Stomach (tissue), 9 donors: Measurements from ENCODE around the gene FBXL15. TPM values are rescaled to one million over a fixed set of nuclear protein-coding genes. Genes with fewer than 3 reads are reported as not detected.

ENCODE experiments used
- DNase-seq, 2 donors: peaks; one replicate each; pipeline versions ENCODE4 v3.0.0 to v3.0.0-alpha.2; 2013 to 2019
- H3K27ac ChIP-seq, 5 donors: fragments of 200-600 bp in 4 of 5; sonication (generic) in 4 of 5; one replicate each; pipeline ENCODE4 v1.5.1; 2013 to 2019; ENCODE audit warnings: mild to moderate bottlenecking in 1 of 5, moderate library complexity in 1 of 5
- H3K27me3 ChIP-seq, 3 donors: fragments of 200-600 bp; sonication (generic); one replicate each; pipeline ENCODE4 v1.5.1; 2017 to 2019; ENCODE audit warnings: mixed run types in 1 of 3
- H3K36me3 ChIP-seq, 4 donors: fragments of 200-600 bp; sonication (generic); 1 replicate in 3 of 4; 2 replicates in 1 of 4; pipeline ENCODE4 v1.5.1; 2016 to 2019
- H3K4me1 ChIP-seq, 4 donors: fragments of 200-600 bp; sonication (generic); one replicate each; pipeline ENCODE4 v1.5.1; 2016 to 2019
- H3K4me3 ChIP-seq, 4 donors: fragments of 200-600 bp; sonication (generic) in 3 of 4; one replicate each; pipeline ENCODE4 v1.5.1; 2016 to 2019; ENCODE audit warnings: mild to moderate bottlenecking in 1 of 4
- H3K9me3 ChIP-seq, 4 donors: fragments of 200-600 bp; sonication (generic); one replicate each; pipeline ENCODE4 v1.5.1; 2016 to 2019
- EP300 ChIP-seq: sonication (generic); formaldehyde crosslinking; IDR thresholded peaks from one replicate; pipeline ENCODE4 v1.6.1; 2017; ENCODE audit warnings: antibody characterized with exemption
- POLR2A ChIP-seq, 4 donors: fragments of 450-650 bp; IDR thresholded peaks; one replicate each; pipeline ENCODE4 v1.6.1; 2016; ENCODE audit warnings: antibody characterized with exemption in 4 of 4, control low read depth in 2 of 4, mild to moderate bottlenecking in 1 of 4, moderate library complexity in 1 of 4
- POLR2AphosphoS5 ChIP-seq, 3 donors: sonication (generic); formaldehyde crosslinking; IDR thresholded peaks; one replicate each; pipeline ENCODE4 v1.6.1; 2016; ENCODE audit warnings: antibody characterized with exemption in 3 of 3
- WGBS, 5 donors: extraction: QIAGEN DNeasy Blood & Tissue Kit in 3 of 5; methylation state at CpG; one replicate each; pipeline versions ENCODE4 v1.1.5 to v1.1.7; 2013 to 2018; 5-methylcytosine and 5-hydroxymethylcytosine counted together
- intact Hi-C: fragments of 100-400 bp; cut with DNase I; formaldehyde crosslinking; loops from one replicate; pipeline ENCODE4 v1.15.1; 2023; ENCODE audit warnings: low total_unique reads
- polyA plus RNA-seq, 3 donors: library from polyadenylated mRNA; stranded (reverse); fragments of 200-250 nt; gene quantifications; one replicate each; pipeline ENCODE4 v1.2.3, GENCODE V29; 2013
- total RNA-seq, 5 donors: library from RNA; depleted of rRNA; stranded (reverse); fragments of >200 nt; gene quantifications; one replicate each; pipeline versions ENCODE4 v1.1.0 to v1.2.3, GENCODE V29; 2014 to 2016
- TF ChIP-seq, protein P1 (sequence below), 7 experiments: fragments of 450-650 bp in 4 of 7; fragments of 200-600 bp in 3 of 7; sonication (generic) in 3 of 7; IDR thresholded peaks; one replicate each; pipeline ENCODE4 v1.5.1; 2016 to 2019; ENCODE audit warnings: antibody characterized with exemption in 7 of 7, control low read depth in 2 of 7, mild to moderate bottlenecking in 1 of 7
- donor health status: healthy with polysubstance abuse.
- donor health status: Bipolar disorder and iron deficiency.
- donor health status: healthy.

FBXL15 gene
- total and polyA plus RNA-seq, 8 donors = 3.5 to 315 (median 19.8) TPM

DNA sequence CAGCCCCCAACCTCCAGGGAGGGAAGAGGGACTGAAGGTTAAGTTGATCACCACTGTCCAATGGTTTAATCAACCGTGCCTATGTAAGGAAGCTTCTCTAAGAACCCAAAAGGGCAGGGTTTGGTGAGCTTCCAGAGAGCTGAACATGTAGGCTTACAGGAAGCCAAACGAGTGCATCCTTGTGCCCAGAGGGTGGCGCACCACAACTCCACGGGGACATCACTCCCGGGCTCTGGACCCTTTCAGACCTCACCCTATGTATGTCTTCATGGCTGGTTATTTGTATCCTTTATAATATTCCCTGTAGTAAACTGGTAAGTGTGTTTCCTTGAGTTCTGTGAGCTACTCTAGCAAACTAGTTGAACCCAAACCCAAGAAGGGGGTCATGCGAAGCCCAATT is 36.6 kb upstream of the FBXL15 start:
- no peaks in the 10 kb centered on the region for H3K27me3 ChIP-seq
- H3K4me3 ChIP-seq = no peak overlapping the region
- peaks cover 32 to 48% (median 42%) of the 10 kb centered on the region in 4 donors for H3K36me3 ChIP-seq
- H3K27ac ChIP-seq = no peak overlapping the region
- intact Hi-C loops = no loop called here
- TF ChIP-seq POLR2AphosphoS5 (IDR thresholded peaks at IDR 0.05) (no peak), EP300 (no peak), POLR2A (IDR thresholded peaks at IDR 0.05) (no peak)
- TF ChIP-seq, protein P1, sequence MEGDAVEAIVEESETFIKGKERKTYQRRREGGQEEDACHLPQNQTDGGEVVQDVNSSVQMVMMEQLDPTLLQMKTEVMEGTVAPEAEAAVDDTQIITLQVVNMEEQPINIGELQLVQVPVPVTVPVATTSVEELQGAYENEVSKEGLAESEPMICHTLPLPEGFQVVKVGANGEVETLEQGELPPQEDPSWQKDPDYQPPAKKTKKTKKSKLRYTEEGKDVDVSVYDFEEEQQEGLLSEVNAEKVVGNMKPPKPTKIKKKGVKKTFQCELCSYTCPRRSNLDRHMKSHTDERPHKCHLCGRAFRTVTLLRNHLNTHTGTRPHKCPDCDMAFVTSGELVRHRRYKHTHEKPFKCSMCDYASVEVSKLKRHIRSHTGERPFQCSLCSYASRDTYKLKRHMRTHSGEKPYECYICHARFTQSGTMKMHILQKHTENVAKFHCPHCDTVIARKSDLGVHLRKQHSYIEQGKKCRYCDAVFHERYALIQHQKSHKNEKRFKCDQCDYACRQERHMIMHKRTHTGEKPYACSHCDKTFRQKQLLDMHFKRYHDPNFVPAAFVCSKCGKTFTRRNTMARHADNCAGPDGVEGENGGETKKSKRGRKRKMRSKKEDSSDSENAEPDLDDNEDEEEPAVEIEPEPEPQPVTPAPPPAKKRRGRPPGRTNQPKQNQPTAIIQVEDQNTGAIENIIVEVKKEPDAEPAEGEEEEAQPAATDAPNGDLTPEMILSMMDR (IDR thresholded peaks at IDR 0.05) = no peak
- H3K4me1 ChIP-seq = peaks cover 0 to 12% (median 8%) of the 10 kb centered on the region in 4 donors
- no peaks in the 10 kb centered on the region for H3K9me3 ChIP-seq
- 42 to 50% (median 48%) methylated on average over 5 to 6 of the region's 6 CpGs for WGBS, 5 donors
- peak in 1 of 2 donors; percentile 27 for DNase-seq

DNA sequence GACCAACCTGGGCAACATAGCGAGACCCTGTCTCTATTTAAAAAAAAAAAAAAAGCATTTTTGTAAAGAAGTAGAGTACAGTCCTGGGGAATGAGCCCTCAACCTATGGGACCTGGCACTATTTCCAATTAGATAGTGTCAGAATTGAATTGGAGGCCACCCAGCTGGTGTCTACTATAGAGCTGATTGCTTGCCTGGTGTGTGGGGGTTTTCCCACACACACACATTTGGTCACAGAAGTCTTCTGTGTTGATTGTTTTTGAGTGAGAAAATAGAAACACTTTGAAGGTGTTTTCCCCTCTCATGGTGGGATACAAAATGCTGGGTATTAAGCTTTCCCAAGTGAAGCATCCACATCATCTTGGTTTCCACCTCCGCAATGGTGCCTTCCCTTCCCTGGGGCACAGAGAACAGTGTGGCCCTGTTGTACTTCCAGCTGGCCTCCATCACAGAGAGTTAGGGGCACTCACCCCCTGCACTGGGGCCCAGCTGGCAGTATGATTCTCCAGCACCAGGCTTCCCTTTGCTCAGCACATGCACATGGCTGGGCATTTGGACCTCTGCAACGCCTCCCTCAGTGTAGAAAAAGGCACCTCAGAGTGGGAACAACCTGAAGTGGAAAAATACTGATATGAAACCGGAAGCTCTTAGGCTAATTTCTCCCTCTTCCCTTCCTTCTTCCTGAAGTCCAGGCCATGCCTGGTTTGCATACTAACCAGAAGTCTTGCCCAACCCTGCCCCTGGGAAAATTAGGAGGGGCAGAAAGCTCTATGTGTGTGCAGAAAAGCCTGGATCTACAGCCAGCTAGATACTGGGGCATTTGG is 35.8 kb upstream of the FBXL15 start:
- H3K27me3 ChIP-seq = no peaks in the 10 kb centered on the region
- H3K36me3 ChIP-seq = peaks cover 25 to 40% (median 35%) of the 10 kb centered on the region in 4 donors
- H3K9me3 ChIP-seq = no peaks in the 10 kb centered on the region
- peak overlapping the region in 2 of 5 donors; percentile 36 to 46 for H3K27ac ChIP-seq
- DNase-seq = peak; percentile 38
- 57 to 75% (median 58%) methylated on average over 4 of the region's 4 CpGs for WGBS, 5 donors
- no peak overlapping the region for H3K4me3 ChIP-seq
- intact Hi-C loops = no loop called here
- TF ChIP-seq POLR2A (IDR thresholded peaks at IDR 0.05) (no peak), POLR2AphosphoS5 (IDR thresholded peaks at IDR 0.05) (peak in 1 of 3 donors; percentile 52), EP300 (no peak)
- TF ChIP-seq, protein P1 (IDR thresholded peaks at IDR 0.05) = no peak
- H3K4me1 ChIP-seq = peaks cover 0 to 12% (median 8%) of the 10 kb centered on the region in 4 donors

DNA sequence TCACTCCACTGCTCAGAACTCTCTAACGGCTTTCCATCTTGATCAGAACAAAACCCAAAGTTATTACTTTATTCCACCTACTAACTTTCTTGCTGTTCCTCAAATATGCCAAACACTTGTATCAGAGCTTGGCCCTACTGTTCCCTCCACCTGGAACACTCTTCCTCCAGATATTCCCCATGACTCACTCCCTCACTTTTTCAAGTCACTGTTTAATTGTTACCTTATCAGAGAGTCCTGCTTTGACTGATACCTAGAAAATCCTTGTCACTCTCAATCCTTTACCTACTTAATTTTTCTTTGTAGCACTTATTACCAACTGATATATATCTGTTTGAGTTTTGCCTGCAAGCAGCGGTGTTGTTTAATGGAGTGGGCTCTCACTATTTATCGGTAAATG is 30.7 kb upstream of the FBXL15 start:
- intact Hi-C loops = no loop called here
- no peaks in the 10 kb centered on the region for H3K27me3 ChIP-seq
- TF ChIP-seq POLR2A (IDR thresholded peaks at IDR 0.05) (no peak), EP300 (no peak), POLR2AphosphoS5 (IDR thresholded peaks at IDR 0.05) (no peak)
- TF ChIP-seq, protein P1 (IDR thresholded peaks at IDR 0.05) = no peak
- no peak overlapping the region for H3K27ac ChIP-seq
- no peak overlapping the region for H3K4me3 ChIP-seq
- no peaks in the 10 kb centered on the region for H3K36me3 ChIP-seq
- H3K4me1 ChIP-seq = peaks cover 8 to 25% (median 12%) of the 10 kb centered on the region in 4 donors
- H3K9me3 ChIP-seq = no peaks in the 10 kb centered on the region
- no peak for DNase-seq
- 38 to 73% (median 57%) methylated on average over 3 of the region's 3 CpGs for WGBS, 5 donors

DNA sequence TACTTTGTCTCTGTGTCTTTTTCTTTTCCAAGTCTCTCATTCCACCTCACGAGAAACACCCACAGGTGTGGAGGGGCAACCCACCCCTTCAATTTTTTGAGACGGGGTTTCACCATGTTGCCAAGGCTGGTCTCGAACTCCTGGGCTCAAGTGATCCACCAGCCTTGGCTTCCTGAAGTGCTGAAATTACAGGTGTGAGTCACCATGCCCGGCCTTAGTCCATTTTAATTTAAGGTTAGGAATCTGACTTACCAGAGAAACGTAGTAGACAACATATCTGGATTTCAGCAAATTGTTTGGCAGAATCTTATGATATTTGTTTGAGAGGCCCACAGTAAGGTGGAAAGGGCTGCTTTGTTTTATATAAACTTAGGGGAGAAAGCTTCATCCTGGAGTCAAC is 28.3 kb upstream of the FBXL15 start:
- intact Hi-C loops = no loop called here
- no peak overlapping the region for H3K4me3 ChIP-seq
- DNase-seq = no peak
- peaks cover 0 to 9% (median 6%) of the 10 kb centered on the region in 4 donors for H3K36me3 ChIP-seq
- H3K4me1 ChIP-seq = peaks cover 20 to 32% (median 26%) of the 10 kb centered on the region in 4 donors
- 85 to 91% (median 87%) methylated on average over 5 of the region's 5 CpGs for WGBS, 5 donors
- H3K9me3 ChIP-seq = no peaks in the 10 kb centered on the region
- H3K27ac ChIP-seq = no peak overlapping the region
- no peaks in the 10 kb centered on the region for H3K27me3 ChIP-seq
- TF ChIP-seq POLR2AphosphoS5 (IDR thresholded peaks at IDR 0.05) (no peak), POLR2A (IDR thresholded peaks at IDR 0.05) (no peak), EP300 (no peak)
- TF ChIP-seq, protein P1 (IDR thresholded peaks at IDR 0.05) = no peak
